ENCODE results near the gene MFAP1.

DNA sequence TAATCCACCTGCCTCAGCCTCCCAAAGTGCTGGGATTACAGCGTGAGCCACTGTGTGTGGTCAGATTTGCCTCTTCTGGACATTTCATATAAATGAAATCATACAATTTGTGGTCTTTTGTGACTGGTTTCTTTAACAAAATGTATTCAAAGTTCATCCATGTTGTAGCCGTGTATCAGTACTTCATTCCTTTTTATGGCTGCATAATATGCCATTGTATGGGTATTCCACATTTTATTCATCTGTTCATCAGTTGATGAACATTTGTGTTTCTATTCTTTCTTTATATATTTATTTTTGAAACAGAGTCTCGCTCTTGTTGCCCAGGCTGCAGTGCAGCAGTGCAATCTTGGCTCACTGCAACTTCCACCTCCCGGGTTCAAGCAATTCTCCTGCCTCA, 28.1 kb upstream of the MFAP1 start:
- no peak for TF ChIP-seq EZH2phosphoT487 (IDR thresholded peaks at IDR 0.05; ENCODE audit: low read depth)
- TF ChIP-seq, protein P1, sequence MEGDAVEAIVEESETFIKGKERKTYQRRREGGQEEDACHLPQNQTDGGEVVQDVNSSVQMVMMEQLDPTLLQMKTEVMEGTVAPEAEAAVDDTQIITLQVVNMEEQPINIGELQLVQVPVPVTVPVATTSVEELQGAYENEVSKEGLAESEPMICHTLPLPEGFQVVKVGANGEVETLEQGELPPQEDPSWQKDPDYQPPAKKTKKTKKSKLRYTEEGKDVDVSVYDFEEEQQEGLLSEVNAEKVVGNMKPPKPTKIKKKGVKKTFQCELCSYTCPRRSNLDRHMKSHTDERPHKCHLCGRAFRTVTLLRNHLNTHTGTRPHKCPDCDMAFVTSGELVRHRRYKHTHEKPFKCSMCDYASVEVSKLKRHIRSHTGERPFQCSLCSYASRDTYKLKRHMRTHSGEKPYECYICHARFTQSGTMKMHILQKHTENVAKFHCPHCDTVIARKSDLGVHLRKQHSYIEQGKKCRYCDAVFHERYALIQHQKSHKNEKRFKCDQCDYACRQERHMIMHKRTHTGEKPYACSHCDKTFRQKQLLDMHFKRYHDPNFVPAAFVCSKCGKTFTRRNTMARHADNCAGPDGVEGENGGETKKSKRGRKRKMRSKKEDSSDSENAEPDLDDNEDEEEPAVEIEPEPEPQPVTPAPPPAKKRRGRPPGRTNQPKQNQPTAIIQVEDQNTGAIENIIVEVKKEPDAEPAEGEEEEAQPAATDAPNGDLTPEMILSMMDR (IDR thresholded peaks at IDR 0.05; ENCODE audit: low read depth, low read length), result no peak
